GM12891 (cell line): ENCODE measurements around the gene TRIM75.

Experiments
- POLR2A ChIP-seq: IDR thresholded peaks from 2 replicates; pipeline ENCODE4 v1.6.1; 2011; ENCODE audit warnings: low read depth, low read length, control low read depth
- POLR2AphosphoS5 ChIP-seq: IDR thresholded peaks from 2 replicates; pipeline ENCODE4 v1.6.1; 2011; ENCODE audit warnings: low read depth, low read length, control low read depth
- POU2F2 ChIP-seq: IDR thresholded peaks from 2 replicates; pipeline ENCODE4 v1.6.1; 2011; ENCODE audit warnings: low read depth, mild to moderate bottlenecking, control low read depth, low read length, moderate library complexity
- SPI1 ChIP-seq: IDR thresholded peaks from 2 replicates; pipeline ENCODE4 v1.6.1; 2011; ENCODE audit warnings: low read depth, low read length, control low read depth
- TAF1 ChIP-seq: IDR thresholded peaks from 2 replicates; pipeline ENCODE4 v1.6.1; 2011; ENCODE audit warnings: low read depth, low read length, control low read depth

GRCh38 chr4:165106518-165106917, 52.9 kb downstream of the TRIM75 start:
- no peak for TF ChIP-seq POLR2A
- TF ChIP-seq POLR2AphosphoS5: no peak
- no peak for TF ChIP-seq SPI1
- no peak for TF ChIP-seq TAF1
- no peak for TF ChIP-seq POU2F2
